ENCODE data around the gene ALPI. TPM values are rescaled to one million over a fixed set of nuclear protein-coding genes. Genes with fewer than 3 reads are reported as not detected.

Gene ALPI
- total RNA-seq, 2 donors from 2014 or later, result not detected

DNA sequence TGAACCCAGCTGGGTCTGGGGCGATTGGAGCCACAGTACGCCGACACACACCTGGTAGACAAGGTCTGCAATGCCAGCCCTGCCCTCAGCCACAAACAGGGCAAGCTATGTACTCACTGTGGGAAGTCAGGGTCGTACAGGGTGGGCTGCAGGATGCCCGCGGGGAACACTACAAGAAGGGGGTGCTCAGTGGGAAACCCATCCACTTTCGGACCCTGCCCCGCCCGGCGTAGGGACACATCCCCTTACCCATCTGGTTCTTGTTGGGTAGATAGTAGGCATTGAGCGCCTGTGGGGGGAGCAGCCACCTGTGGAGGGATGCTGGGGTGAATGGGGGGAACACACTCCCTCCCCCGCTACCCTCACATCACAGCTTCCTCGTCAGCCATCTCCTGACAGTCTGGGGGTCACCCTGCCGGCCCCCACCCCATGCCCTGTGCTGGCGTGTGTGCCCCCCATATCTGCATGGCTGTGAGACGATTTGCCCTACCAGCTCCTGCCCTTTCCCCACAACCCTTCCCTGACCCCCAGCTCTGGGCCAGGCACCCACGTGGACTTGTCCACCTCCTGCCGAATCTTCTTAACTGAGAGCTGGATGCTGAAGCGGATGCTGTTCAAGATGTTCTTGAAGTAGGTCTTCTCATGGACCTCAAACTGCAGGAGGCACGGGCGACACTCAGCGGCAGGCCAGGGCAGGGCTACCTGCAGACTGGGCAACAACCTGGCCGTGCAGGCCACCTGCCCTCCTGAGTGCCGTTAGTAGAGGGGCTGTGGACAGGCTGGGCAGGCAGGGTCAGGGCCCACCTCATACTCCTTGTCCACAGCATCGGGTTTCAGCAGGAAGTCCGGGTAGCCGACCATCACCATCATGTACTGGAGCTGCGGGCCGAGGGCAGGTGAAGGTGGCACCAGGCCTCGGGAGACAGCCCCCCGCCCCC is 26.6 kb downstream of the ALPI start:
- intact Hi-C loops (cut with DNase I), result no loop called here
- TF ChIP-seq POLR2A (IDR thresholded peaks at IDR 0.05), result no peak
- TF ChIP-seq, protein P1, sequence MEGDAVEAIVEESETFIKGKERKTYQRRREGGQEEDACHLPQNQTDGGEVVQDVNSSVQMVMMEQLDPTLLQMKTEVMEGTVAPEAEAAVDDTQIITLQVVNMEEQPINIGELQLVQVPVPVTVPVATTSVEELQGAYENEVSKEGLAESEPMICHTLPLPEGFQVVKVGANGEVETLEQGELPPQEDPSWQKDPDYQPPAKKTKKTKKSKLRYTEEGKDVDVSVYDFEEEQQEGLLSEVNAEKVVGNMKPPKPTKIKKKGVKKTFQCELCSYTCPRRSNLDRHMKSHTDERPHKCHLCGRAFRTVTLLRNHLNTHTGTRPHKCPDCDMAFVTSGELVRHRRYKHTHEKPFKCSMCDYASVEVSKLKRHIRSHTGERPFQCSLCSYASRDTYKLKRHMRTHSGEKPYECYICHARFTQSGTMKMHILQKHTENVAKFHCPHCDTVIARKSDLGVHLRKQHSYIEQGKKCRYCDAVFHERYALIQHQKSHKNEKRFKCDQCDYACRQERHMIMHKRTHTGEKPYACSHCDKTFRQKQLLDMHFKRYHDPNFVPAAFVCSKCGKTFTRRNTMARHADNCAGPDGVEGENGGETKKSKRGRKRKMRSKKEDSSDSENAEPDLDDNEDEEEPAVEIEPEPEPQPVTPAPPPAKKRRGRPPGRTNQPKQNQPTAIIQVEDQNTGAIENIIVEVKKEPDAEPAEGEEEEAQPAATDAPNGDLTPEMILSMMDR (IDR thresholded peaks at IDR 0.05), result no peak
- TF ChIP-seq POLR2AphosphoS5 (IDR thresholded peaks at IDR 0.05), result no peak
- Histone ChIP-seq H3K4me1 (replicated peaks) (peaks cover 5% of the 10 kb centered on the region), H3K27me3 (replicated peaks; ENCODE audit: insufficient read depth) (peaks cover 31% of the 10 kb centered on the region), H3K4me3 (no peak overlapping the region), H3K27ac (no peak overlapping the region), H3K9me3 (no peaks in the 10 kb centered on the region), H3K36me3 (no peaks in the 10 kb centered on the region)
- WGBS, result 95% methylated on average over 31 of the region's 31 CpGs
- DNase-seq (ENCODE audit: low spot score), result no peak

DNA sequence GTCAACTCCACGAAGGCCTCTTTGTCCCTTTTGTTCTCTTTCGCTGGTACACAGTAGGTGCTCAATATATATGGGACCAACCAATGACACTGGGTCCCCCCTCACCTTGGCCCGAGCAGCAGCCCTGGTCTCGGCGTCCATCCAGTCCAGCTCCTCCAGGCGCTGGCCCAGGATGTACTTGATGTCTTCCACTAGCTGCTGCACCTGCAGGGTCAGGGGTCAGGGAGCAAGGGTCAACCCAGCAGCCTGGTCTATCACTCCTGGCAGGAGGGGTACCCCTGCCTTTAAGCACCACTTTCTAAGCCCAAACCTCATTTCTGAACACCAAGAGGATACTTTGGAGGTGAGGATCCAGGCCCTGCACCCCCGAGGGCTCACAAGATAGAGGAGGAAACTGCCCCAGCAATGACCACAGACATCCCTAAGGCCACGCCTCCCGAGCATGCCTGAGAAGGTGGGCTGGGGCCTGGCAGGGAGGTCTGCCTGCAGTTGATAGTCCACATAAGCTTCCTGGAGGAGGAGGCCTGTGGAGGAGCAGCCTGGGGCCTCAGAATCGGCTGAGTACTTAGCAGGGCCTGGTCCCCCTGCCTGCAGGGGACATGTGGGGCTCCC is 27.5 kb downstream of the ALPI start:
- Histone ChIP-seq H3K9me3 (no peaks in the 10 kb centered on the region), H3K27ac (no peak overlapping the region), H3K27me3 (replicated peaks; ENCODE audit: insufficient read depth) (peaks cover 31% of the 10 kb centered on the region), H3K4me3 (no peak overlapping the region), H3K36me3 (no peaks in the 10 kb centered on the region), H3K4me1 (replicated peaks) (peaks cover 5% of the 10 kb centered on the region)
- intact Hi-C loops (cut with DNase I), result no loop called here
- TF ChIP-seq POLR2AphosphoS5 (IDR thresholded peaks at IDR 0.05), result no peak
- TF ChIP-seq POLR2A (IDR thresholded peaks at IDR 0.05), result no peak
- WGBS, result 98% methylated on average over 10 of the region's 10 CpGs
- DNase-seq (ENCODE audit: low spot score), result no peak

DNA sequence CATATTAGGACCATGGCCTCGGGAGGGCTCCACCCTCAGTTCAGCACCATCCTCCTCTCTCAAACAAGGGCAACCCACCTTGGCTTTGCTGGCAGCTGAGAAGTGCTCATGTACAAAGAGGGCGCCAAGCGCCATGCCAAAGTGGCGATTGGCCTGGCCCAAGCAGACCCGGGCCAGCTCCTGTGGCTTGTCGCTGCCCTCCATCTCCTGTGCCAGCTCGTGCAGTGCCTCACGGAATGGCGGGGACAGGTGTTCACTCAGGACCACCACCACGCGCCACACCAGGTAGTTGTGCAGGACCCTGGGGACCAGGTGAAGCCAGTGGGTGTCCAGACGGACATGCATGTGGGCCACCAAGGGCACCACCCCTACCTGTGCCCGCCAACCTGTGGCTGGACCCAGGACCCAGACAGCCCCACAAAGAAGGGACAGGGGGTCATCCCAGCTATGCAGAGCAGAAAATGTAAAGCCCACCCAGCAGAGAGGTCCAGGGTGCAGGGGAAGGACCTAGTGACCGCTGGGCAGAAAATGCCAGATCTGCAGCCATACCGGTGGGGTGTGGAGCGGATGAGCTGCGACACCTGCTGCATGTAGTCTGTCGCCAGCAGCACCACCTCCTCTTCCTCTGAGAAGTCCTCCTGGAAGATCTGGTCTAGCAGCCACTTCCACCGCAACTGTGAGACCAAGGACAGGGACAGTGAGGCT is 28.1 kb downstream of the ALPI start:
- H3K36me3 ChIP-seq, result no peaks in the 10 kb centered on the region
- no peak for TF ChIP-seq POLR2AphosphoS5 (IDR thresholded peaks at IDR 0.05)
- TF ChIP-seq, protein P1 (IDR thresholded peaks at IDR 0.05), result no peak
- TF ChIP-seq POLR2A (IDR thresholded peaks at IDR 0.05), result no peak
- 95% methylated on average over 18 of the region's 19 CpGs for WGBS
- intact Hi-C loops (cut with DNase I), result no loop called here
- H3K9me3 ChIP-seq, result no peaks in the 10 kb centered on the region
- H3K27ac ChIP-seq, result no peak overlapping the region
- H3K4me1 ChIP-seq (replicated peaks), result peaks cover 5% of the 10 kb centered on the region
- H3K27me3 ChIP-seq (replicated peaks; ENCODE audit: insufficient read depth), result peaks cover 31% of the 10 kb centered on the region
- DNase-seq (ENCODE audit: low spot score), result no peak
- no peak overlapping the region for H3K4me3 ChIP-seq

DNA sequence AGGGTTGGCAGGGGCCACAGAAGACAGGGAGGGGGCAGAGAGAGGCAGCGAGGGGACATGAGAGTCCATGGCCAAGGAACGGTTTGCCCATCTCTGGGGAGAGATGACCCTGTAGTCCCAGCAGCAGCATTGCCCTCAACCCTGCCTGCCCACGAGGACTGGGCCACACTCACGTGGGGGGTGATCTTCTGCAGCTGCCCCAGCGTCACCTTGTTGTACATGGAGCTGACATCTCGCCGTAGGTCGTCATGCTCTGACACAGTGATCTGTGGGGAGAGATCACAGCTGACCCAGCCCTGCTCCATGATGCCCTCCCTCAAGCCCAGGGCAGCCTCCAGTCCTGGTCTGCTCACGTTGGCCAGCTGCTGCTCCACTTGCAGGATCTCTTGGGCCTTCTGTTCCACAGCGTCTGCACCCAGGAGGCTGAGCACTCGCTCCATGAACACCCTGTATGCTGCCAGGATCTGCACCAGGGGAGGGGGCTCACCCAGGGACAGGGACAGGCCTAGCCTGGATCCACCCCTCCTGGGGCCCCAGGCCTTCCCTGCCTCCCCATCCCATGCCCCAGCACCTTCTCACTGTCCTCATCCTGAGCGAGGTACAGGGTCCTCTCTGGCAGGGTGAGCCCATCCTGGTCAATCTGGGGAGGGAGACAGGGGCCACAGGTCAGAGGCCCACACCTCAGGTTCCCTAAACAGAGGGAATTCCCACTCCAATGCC is 28.8 kb downstream of the ALPI start:
- DNase-seq (ENCODE audit: low spot score), result no peak
- TF ChIP-seq POLR2A (IDR thresholded peaks at IDR 0.05), result no peak
- no peaks in the 10 kb centered on the region for H3K9me3 ChIP-seq
- intact Hi-C loops (cut with DNase I), result no loop called here
- no peaks in the 10 kb centered on the region for H3K36me3 ChIP-seq
- H3K4me3 ChIP-seq, result no peak overlapping the region
- H3K27ac ChIP-seq, result no peak overlapping the region
- peaks cover 5% of the 10 kb centered on the region for H3K4me1 ChIP-seq (replicated peaks)
- H3K27me3 ChIP-seq (replicated peaks; ENCODE audit: insufficient read depth), result peaks cover 31% of the 10 kb centered on the region
- WGBS, result 88% methylated on average over 12 of the region's 12 CpGs

DNA sequence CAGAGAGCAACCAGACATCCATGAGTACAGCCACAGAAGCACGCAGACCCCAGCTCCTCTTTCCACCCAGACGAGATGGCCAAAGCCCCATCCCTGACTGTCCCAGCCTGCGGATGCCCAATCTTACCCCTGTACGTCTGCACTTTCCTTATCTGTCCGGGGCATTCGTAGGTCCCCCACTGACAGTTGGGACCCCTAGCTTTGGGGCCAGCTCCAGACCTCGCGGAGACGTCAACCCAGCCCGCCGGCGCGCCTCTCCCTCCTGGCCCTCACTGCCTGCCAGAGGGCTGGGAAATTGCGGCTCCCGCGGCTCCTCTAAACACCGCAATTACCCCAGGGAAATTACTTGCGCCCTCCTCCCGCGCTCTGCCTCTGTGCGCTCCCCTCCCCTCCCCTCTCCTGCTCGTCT is 29.4 kb downstream of the ALPI start:
- Histone ChIP-seq H3K27me3 (replicated peaks; ENCODE audit: insufficient read depth) (peaks cover 31% of the 10 kb centered on the region), H3K4me1 (replicated peaks) (peaks cover 5% of the 10 kb centered on the region), H3K27ac (no peak overlapping the region), H3K9me3 (no peaks in the 10 kb centered on the region), H3K4me3 (no peak overlapping the region), H3K36me3 (no peaks in the 10 kb centered on the region)
- intact Hi-C loops (cut with DNase I), result no loop called here
- DNase-seq (ENCODE audit: low spot score), result no peak
- 13% methylated on average over 22 of the region's 22 CpGs for WGBS
- TF ChIP-seq POLR2A (IDR thresholded peaks at IDR 0.05) (no peak), POLR2AphosphoS5 (IDR thresholded peaks at IDR 0.05) (no peak)
- TF ChIP-seq, protein P1 (IDR thresholded peaks at IDR 0.05), result no peak

Data from prostate gland (tissue), 2 donors.